ENCODE data around the gene YIPF1.

DNA sequence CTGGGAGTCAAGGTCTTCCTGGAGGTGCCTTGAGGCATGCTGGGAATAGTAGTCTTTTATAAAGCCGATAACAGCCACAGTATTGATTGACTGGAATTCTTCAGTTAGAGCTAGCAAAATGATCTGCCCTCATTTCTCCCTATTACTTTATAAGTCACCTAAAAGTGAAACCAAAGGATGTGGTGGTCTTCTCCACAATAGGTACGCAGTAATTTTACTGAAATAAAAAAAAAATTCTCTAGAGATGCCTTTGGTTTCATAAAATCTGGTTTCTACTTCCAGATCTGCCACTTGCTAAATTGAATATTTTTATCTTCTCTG lies 51.0 kb downstream of the YIPF1 start:
- TF ChIP-seq CTCF (conservative IDR thresholded peaks at IDR 0.05 in 1 of 2, IDR thresholded peaks at IDR 0.05 in 1 of 2; ENCODE audit: low read depth in 1 of 2, low read length in 2 of 2) = no peak
- no peak for TF ChIP-seq EZH2 (IDR thresholded peaks at IDR 0.05; ENCODE audit: low read length, missing control alignments)

Data from fibroblast of lung (primary cell).